Smooth muscle cell (in vitro differentiated cells): ENCODE results near the gene CEP170B. TPM values are rescaled to one million over a fixed set of nuclear protein-coding genes. Genes with fewer than 3 reads are reported as not detected.

Source experiments
- DNase-seq: peaks from one replicate; lab custom pipeline; 2025; ENCODE audit not compliant: unreplicated experiment; lab: John Stamatoyannopoulos, UW
- H2AFZ ChIP-seq: fragments of 200-600 bp; sonication (generic); 2 replicates; pipeline ENCODE4 v1.6.0; 2016; ENCODE audit warnings: antibody characterized with exemption, low read depth, mild to moderate bottlenecking
- H3F3A ChIP-seq: fragments of 200-600 bp; sonication (generic); 2 replicates; pipeline ENCODE4 v1.6.0; 2017; ENCODE audit warnings: antibody characterized with exemption, low read depth
- H3K27ac ChIP-seq: fragments of 200-600 bp; sonication (generic); 2 replicates; pipeline ENCODE4 v1.5.1; 2016; ENCODE audit warnings: low read depth, mild to moderate bottlenecking
- H3K27me3 ChIP-seq: fragments of 200-600 bp; sonication (generic); 2 replicates; pipeline ENCODE4 v1.6.1; 2016; ENCODE audit warnings: low read depth, mild to moderate bottlenecking
- H3K36me3 ChIP-seq: fragments of 200-600 bp; sonication (generic); 2 replicates; pipeline ENCODE4 v1.5.1; 2016; ENCODE audit warnings: low read depth
- H3K4me1 ChIP-seq: fragments of 200-600 bp; sonication (generic); 2 replicates; pipeline ENCODE4 v1.5.1; 2016; ENCODE audit warnings: low read depth
- H3K4me2 ChIP-seq: fragments of 200-600 bp; sonication (generic); 2 replicates; pipeline ENCODE4 v1.6.0; 2016; ENCODE audit warnings: mild to moderate bottlenecking
- H3K4me3 ChIP-seq: fragments of 200-600 bp; sonication (generic); 2 replicates; pipeline ENCODE4 v1.5.1; 2016; ENCODE audit warnings: mild to moderate bottlenecking
- H3K79me2 ChIP-seq: fragments of 200-600 bp; sonication (generic); 2 replicates; pipeline ENCODE4 v1.6.0; 2016; ENCODE audit warnings: low read depth, mild to moderate bottlenecking
- H3K9ac ChIP-seq: fragments of 200-600 bp; sonication (generic); 2 replicates; pipeline ENCODE4 v1.6.0; 2016; ENCODE audit warnings: low read depth
- H3K9me3 ChIP-seq: fragments of 200-600 bp; sonication (generic); replicated peaks from 2 replicates; pipeline ENCODE4 v1.5.1; 2016; ENCODE audit warnings: low read depth
- H4K20me1 ChIP-seq: fragments of 200-600 bp; sonication (generic); 2 replicates; pipeline ENCODE4 v1.6.0; 2016; ENCODE audit warnings: low read depth
- WGBS: methylation state at CpG from one replicate; pipeline ENCODE4 v1.1.7; 2016; ENCODE audit warnings: low lambda C conversion rate; 5-methylcytosine and 5-hydroxymethylcytosine counted together
- polyA plus RNA-seq: library from polyadenylated mRNA; unstranded; fragments of >200 nt; fragmentation: Nextera tagmentation; extraction: Ambion mirVana; gene quantifications from 2 replicates; pipeline ENCODE4 v1.2.1, GENCODE V29; 2016
- total RNA-seq: library from RNA; depleted of rRNA; stranded (reverse); fragments of >200 nt; gene quantifications from 2 replicates; pipeline ENCODE4 v1.2.3, GENCODE V29; 2014
- TF ChIP-seq, protein P1 (sequence below): fragments of 200-600 bp; sonication (generic); IDR thresholded peaks from 2 replicates; pipeline ENCODE4 v1.5.1; 2017; ENCODE audit warnings: borderline replicate concordance, mild to moderate bottlenecking, antibody characterized with exemption; ENCODE audit not compliant: insufficient read depth, poor library complexity, severe bottlenecking

Gene CEP170B
- total and polyA plus RNA-seq, 2 experiments from 2014 or later = 5.9 to 9.8 TPM

DNA sequence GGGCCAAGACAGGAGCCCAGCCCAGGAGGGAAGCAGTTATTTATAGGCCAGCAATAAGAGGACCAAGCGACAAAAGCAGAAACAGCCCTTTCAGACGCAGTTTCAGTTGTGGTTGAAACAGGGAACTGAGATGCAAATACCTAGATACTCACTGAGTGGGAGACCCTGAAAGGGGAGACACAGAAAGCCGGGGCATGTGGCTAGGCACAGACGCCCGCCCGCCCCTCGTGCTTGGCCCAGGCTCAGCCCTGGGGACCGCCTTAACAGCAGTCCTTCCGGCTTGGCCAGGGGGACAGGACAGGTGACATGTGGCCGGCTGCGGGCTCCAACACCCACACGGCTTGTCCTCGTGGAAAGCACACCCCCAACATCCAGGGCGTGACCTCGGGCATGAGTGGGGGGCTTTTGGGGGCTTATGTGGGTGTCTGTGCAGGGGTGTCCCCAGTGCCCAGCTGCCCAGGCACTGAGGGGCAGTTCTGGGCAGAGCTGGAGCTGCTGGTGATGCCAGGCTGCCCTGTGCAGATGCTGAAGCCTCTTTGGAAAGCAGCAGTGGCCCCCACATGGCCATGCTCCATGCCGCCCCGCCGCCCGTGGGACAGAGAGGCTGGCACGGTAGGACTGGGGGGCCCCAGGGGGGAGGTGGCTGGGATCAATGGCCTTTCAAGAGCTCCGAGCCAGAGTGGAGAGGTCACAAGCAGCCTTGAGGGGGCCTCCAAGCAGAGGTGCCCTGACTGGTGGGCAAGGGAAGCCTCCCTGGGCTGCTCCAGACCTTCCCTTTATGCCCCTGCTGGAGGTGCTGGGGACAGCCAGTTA lies 61.8 kb downstream of the CEP170B start:
- Histone ChIP-seq H3K36me3 (no peaks in the 10 kb centered on the region), H3F3A (no peaks in the 10 kb centered on the region), H3K4me3 (no peak overlapping the region), H3K4me2 (no peak overlapping the region), H3K9ac (no peak overlapping the region), H3K27me3 (peaks cover 5% of the 10 kb centered on the region), H4K20me1 (no peaks in the 10 kb centered on the region), H3K4me1 (no peaks in the 10 kb centered on the region), H3K27ac (no peak overlapping the region), H2AFZ (no peak overlapping the region), H3K79me2 (no peaks in the 10 kb centered on the region), H3K9me3 (no peaks in the 10 kb centered on the region)
- DNase-seq = no peak
- TF ChIP-seq, protein P1, sequence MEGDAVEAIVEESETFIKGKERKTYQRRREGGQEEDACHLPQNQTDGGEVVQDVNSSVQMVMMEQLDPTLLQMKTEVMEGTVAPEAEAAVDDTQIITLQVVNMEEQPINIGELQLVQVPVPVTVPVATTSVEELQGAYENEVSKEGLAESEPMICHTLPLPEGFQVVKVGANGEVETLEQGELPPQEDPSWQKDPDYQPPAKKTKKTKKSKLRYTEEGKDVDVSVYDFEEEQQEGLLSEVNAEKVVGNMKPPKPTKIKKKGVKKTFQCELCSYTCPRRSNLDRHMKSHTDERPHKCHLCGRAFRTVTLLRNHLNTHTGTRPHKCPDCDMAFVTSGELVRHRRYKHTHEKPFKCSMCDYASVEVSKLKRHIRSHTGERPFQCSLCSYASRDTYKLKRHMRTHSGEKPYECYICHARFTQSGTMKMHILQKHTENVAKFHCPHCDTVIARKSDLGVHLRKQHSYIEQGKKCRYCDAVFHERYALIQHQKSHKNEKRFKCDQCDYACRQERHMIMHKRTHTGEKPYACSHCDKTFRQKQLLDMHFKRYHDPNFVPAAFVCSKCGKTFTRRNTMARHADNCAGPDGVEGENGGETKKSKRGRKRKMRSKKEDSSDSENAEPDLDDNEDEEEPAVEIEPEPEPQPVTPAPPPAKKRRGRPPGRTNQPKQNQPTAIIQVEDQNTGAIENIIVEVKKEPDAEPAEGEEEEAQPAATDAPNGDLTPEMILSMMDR = no peak
- WGBS = 89% methylated on average over 21 of the region's 21 CpGs

DNA sequence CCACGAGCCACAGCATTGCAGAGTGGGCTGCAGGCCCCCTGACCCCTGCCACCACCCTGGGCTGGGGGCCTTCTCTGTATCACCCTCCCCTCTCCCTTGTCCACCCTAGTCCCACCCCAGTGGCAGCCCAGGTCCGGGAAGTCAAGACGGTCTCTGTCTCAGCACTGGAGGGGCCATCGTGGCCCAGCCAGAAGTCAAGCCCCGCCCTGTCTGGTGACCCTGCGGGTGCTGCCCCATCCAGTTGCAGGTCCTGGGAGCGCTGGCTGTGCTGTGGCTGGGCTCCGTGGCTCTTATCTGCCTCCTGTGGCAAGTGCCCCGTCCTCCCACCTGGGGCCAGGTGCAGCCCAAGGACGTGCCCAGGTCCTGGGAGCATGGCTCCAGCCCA lies 62.4 kb downstream of the CEP170B start:
- DNase-seq = no peak
- WGBS = 73% methylated on average over 10 of the region's 10 CpGs
- Histone ChIP-seq H3K79me2 (no peaks in the 10 kb centered on the region), H2AFZ (no peak overlapping the region), H3K36me3 (no peaks in the 10 kb centered on the region), H3F3A (no peaks in the 10 kb centered on the region), H3K9ac (no peak overlapping the region), H4K20me1 (no peaks in the 10 kb centered on the region), H3K4me2 (no peak overlapping the region), H3K27ac (no peak overlapping the region), H3K27me3 (peaks cover 11% of the 10 kb centered on the region), H3K4me1 (no peaks in the 10 kb centered on the region), H3K4me3 (no peak overlapping the region), H3K9me3 (no peaks in the 10 kb centered on the region)
- TF ChIP-seq, protein P1 = no peak

DNA sequence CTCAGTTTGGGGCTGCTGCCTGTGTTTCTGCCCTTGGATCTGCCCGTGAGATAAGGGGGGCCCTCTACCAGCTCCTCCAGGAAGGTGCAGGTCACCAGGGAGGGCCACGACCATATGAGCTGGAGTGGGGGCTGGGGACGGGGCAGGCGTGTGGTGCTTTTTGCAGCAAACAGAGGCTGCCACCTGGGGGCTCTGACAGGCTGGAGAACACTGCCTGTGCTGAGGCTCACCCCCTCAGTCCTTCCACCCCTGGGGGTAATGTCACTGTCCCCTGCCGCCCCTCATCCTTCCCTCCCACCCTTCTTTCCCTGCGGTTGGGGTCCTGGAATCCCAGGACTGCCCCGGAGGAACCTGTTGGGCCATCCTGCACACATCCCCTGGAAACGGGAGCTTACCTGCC lies 62.8 kb downstream of the CEP170B start:
- Histone ChIP-seq H3K4me1 (no peaks in the 10 kb centered on the region), H3K79me2 (no peaks in the 10 kb centered on the region), H3K4me2 (no peak overlapping the region), H2AFZ (no peak overlapping the region), H4K20me1 (no peaks in the 10 kb centered on the region), H3F3A (no peaks in the 10 kb centered on the region), H3K4me3 (no peak overlapping the region), H3K9me3 (no peaks in the 10 kb centered on the region), H3K27me3 (peaks cover 14% of the 10 kb centered on the region), H3K27ac (no peak overlapping the region), H3K36me3 (no peaks in the 10 kb centered on the region), H3K9ac (no peak overlapping the region)
- TF ChIP-seq, protein P1 = no peak
- no peak for DNase-seq
- WGBS = 76% methylated on average over 4 of the region's 8 CpGs
